HepG2 (cell line): ENCODE results near the gene SNRNP48. TPM values are rescaled to one million over a fixed set of nuclear protein-coding genes. Genes with fewer than 3 reads are reported as not detected.

Source experiments
- CEBPG ChIP-seq: IDR thresholded peaks from 2 replicates; pipeline ENCODE4 v1.6.1; 2016
- ETS1 ChIP-seq: sonication (generic); formaldehyde crosslinking; IDR thresholded peaks from 2 replicates; pipeline ENCODE4 v1.4.0; 2020; ENCODE audit warnings: missing genetic modification reagents
- FOSL2 ChIP-seq: sonication (generic); formaldehyde crosslinking; IDR thresholded peaks from 2 replicates; pipeline ENCODE4 v1.4.0; 2020; ENCODE audit warnings: missing genetic modification reagents
- HIC2 ChIP-seq: sonication (generic); formaldehyde crosslinking; IDR thresholded peaks from 2 replicates; pipeline ENCODE4 v1.9.0; 2022; ENCODE audit warnings: low read depth, missing genetic modification reagents
- HOMEZ ChIP-seq: IDR thresholded peaks from 2 replicates; pipeline ENCODE4 v1.6.1; 2016; ENCODE audit warnings: low read depth
- IKZF1 ChIP-seq: fragments of 450-650 bp; IDR thresholded peaks from 2 replicates; pipeline ENCODE4 v1.7.1; 2016
- KMT2B ChIP-seq: IDR thresholded peaks from 2 replicates; pipeline ENCODE4 v1.6.1; 2016; ENCODE audit warnings: missing genetic modification reagents, missing compliant biosample characterization
- MED1 ChIP-seq: sonication (generic); formaldehyde crosslinking; IDR thresholded peaks from 2 replicates; pipeline ENCODE4 v1.4.0; 2020; ENCODE audit warnings: missing genetic modification reagents
- PHF21A ChIP-seq: sonication (generic); formaldehyde crosslinking; IDR thresholded peaks from 2 replicates; pipeline ENCODE4 v1.5.0; 2020; ENCODE audit warnings: mild to moderate bottlenecking, missing genetic modification reagents
- RNF2 ChIP-seq: fragments of 450-650 bp; conservative IDR thresholded peaks from 2 replicates; pipeline ENCODE4 v1.6.1; 2016; ENCODE audit warnings: low read depth
- TMF1 ChIP-seq: sonication (generic); formaldehyde crosslinking; IDR thresholded peaks from 2 replicates; pipeline ENCODE4 v1.8.1; 2022; ENCODE audit warnings: low read depth, missing genetic modification reagents
- TP53 ChIP-seq: sonication (generic); formaldehyde crosslinking; conservative IDR thresholded peaks from 2 replicates; pipeline ENCODE4 v1.4.0; 2020; ENCODE audit warnings: missing genetic modification reagents
- ZNF33A ChIP-seq: sonication (generic); formaldehyde crosslinking; IDR thresholded peaks from 2 replicates; pipeline ENCODE4 v1.5.1; 2020; ENCODE audit warnings: missing genetic modification reagents, mild to moderate bottlenecking, moderate library complexity, borderline replicate concordance
- ZNF629 ChIP-seq: sonication (generic); formaldehyde crosslinking; conservative IDR thresholded peaks from 2 replicates; pipeline ENCODE4 v1.5.0; 2020; ENCODE audit warnings: missing genetic modification reagents
- polyA plus RNA-seq, 8 experiments: library from polyadenylated mRNA; depleted of rRNA in 3 of 8; stranded (reverse) in 7 of 8; unstranded in 1 of 8; fragments of >200 nt; fragmentation: Illumina TruSeq in 4 of 8; extraction: Trizol in 4 of 8; gene quantifications; 2 replicates each; pipeline versions ENCODE4 v1.2.1 to v1.2.3, GENCODE V29; 2011 to 2016; ENCODE audit warnings: low read depth in 4 of 8, missing spikeins in 1 of 8, mixed read lengths in 1 of 8; ENCODE audit not compliant: insufficient read depth in 1 of 8
- total RNA-seq, 5 experiments: library from RNA; depleted of rRNA; stranded (reverse); fragments of >200 nt; fragmentation: Illumina TruSeq; extraction: Trizol; gene quantifications; 2 replicates each; pipeline ENCODE4 v1.2.3, GENCODE V29; 2016; ENCODE audit warnings: low read depth in 1 of 5
- TF ChIP-seq, protein P1 (sequence below), 2 experiments: fragments of 450-650 bp in 1 of 2; sonication (generic) in 1 of 2; formaldehyde crosslinking in 1 of 2; IDR thresholded peaks; 2 replicates each; pipeline versions ENCODE4 v1.6.1 to v1.8.0; 2016 to 2022; ENCODE audit warnings: antibody characterized with exemption in 1 of 2, mild to moderate bottlenecking in 1 of 2, missing genetic modification reagents in 1 of 2
- TF ChIP-seq, protein P2 (sequence below): sonication (generic); formaldehyde crosslinking; IDR thresholded peaks from 2 replicates; pipeline ENCODE4 v1.5.0; 2020; ENCODE audit warnings: missing genetic modification reagents, mild to moderate bottlenecking, borderline replicate concordance

SNRNP48 gene
- total and polyA plus RNA-seq, 2 of the 13 experiments (the other 11 are each of a cell fraction or from before 2014, with no cell fraction given), result 17.5 to 47.5 TPM

DNA sequence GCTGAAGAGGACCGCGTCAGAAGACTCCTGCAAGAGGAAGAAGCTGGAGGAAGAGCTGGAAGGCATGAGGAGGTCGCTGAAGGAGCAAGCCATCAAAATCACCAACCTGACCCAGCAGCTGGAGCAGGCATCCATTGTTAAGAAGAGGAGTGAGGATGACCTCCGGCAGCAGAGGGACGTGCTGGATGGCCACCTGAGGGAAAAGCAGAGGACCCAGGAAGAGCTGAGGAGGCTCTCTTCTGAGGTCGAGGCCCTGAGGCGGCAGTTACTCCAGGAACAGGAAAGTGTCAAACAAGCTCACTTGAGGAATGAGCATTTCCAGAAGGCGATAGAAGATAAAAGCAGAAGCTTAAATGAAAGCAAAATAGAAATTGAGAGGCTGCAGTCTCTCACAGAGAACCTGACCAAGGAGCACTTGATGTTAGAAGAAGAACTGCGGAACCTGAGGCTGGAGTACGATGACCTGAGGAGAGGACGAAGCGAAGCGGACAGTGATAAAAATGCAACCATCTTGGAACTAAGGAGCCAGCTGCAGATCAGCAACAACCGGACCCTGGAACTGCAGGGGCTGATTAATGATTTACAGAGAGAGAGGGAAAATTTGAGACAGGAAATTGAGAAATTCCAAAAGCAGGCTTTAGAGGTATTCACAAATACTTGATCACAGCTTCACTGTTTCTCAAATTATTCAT is 8.9 kb upstream of the SNRNP48 start (continued):
- TF ChIP-seq CEBPG (peak; percentile 56; the same call in 1 of the 2 replicates), TP53 (no peak), RNF2 (no peak), HIC2 (CRISPR knock-in tag) (no peak), TMF1 (no peak), FOSL2 (CRISPR knock-in tag) (no peak), ZNF33A (CRISPR knock-in tag) (no peak), ZNF629 (no peak), HOMEZ (CRISPR knock-in tag) (no peak), PHF21A (CRISPR knock-in tag) (no peak), IKZF1 (no peak), ETS1 (CRISPR knock-in tag) (no peak), MED1 (CRISPR knock-in tag) (peak; percentile 46), KMT2B (CRISPR knock-in tag) (no peak)
- TF ChIP-seq, protein P1, sequence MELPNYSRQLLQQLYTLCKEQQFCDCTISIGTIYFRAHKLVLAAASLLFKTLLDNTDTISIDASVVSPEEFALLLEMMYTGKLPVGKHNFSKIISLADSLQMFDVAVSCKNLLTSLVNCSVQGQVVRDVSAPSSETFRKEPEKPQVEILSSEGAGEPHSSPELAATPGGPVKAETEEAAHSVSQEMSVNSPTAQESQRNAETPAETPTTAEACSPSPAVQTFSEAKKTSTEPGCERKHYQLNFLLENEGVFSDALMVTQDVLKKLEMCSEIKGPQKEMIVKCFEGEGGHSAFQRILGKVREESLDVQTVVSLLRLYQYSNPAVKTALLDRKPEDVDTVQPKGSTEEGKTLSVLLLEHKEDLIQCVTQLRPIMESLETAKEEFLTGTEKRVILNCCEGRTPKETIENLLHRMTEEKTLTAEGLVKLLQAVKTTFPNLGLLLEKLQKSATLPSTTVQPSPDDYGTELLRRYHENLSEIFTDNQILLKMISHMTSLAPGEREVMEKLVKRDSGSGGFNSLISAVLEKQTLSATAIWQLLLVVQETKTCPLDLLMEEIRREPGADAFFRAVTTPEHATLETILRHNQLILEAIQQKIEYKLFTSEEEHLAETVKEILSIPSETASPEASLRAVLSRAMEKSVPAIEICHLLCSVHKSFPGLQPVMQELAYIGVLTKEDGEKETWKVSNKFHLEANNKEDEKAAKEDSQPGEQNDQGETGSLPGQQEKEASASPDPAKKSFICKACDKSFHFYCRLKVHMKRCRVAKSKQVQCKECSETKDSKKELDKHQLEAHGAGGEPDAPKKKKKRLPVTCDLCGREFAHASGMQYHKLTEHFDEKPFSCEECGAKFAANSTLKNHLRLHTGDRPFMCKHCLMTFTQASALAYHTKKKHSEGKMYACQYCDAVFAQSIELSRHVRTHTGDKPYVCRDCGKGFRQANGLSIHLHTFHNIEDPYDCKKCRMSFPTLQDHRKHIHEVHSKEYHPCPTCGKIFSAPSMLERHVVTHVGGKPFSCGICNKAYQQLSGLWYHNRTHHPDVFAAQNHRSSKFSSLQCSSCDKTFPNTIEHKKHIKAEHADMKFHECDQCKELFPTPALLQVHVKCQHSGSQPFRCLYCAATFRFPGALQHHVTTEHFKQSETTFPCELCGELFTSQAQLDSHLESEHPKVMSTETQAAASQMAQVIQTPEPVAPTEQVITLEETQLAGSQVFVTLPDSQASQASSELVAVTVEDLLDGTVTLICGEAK (IDR thresholded peaks at IDR 0.05), result no peak
- TF ChIP-seq, protein P1 (CRISPR knock-in tag; IDR thresholded peaks at IDR 0.05), result no peak
- TF ChIP-seq, protein P2, sequence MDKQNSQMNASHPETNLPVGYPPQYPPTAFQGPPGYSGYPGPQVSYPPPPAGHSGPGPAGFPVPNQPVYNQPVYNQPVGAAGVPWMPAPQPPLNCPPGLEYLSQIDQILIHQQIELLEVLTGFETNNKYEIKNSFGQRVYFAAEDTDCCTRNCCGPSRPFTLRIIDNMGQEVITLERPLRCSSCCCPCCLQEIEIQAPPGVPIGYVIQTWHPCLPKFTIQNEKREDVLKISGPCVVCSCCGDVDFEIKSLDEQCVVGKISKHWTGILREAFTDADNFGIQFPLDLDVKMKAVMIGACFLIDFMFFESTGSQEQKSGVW (CRISPR knock-in tag), result no peak
